Measurements from ENCODE around the gene ASAP3.
A peak's percentile ranks its signal among the peaks of the same experiment; 100 is the strongest.

Gene ASAP3

DNA sequence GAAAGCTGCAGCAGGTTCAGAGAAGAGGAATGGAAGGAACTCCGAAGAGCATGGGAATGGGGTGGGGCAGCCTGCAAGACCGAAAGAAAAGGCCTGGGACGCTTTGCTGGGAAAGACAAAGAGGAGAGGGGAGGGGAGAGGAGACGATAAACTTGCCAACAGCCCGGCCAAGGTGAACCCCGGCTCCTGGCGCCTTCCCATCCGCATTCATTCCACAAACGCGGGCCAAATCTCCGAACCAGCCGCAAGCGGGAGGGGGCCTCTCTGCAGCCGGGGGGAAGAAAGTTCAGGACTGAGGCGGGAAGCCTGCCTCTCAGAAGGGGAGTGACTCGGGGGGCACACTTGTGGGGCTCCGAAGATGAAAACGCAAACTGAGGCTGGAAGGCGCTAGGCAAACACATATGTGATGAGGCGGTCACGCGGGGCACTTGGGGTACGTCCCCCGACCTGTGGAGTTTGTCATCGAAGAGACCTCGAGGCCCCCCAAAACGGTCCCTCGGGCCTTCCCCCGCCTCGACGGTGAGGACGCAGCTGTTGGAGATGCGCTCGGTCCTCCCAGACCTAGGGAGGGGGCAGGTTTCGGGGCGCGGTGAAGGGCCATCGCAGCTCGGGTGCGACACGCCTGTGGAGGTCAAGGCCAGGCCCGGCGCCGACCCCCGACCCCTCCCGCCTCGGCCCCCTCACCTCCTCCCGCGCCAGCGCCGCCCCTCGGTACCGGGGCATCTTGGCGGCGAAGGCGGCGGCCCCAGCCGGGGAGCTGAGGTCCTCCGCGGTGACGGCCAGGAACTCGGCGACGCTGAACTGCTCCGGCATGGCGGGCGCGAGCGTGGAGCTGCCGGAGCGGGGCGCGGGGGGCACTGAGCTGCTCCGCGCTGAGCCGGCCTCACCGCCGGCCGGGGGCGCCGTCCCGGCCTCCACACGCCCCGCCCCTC lies at the start of gene ASAP3:
ASAP3 (minus strand) TSS at position 859 of the 932 bp plus-strand sequence; CDS start at position 813, 46 bp downstream.
- DNase-seq = no peak

DNA sequence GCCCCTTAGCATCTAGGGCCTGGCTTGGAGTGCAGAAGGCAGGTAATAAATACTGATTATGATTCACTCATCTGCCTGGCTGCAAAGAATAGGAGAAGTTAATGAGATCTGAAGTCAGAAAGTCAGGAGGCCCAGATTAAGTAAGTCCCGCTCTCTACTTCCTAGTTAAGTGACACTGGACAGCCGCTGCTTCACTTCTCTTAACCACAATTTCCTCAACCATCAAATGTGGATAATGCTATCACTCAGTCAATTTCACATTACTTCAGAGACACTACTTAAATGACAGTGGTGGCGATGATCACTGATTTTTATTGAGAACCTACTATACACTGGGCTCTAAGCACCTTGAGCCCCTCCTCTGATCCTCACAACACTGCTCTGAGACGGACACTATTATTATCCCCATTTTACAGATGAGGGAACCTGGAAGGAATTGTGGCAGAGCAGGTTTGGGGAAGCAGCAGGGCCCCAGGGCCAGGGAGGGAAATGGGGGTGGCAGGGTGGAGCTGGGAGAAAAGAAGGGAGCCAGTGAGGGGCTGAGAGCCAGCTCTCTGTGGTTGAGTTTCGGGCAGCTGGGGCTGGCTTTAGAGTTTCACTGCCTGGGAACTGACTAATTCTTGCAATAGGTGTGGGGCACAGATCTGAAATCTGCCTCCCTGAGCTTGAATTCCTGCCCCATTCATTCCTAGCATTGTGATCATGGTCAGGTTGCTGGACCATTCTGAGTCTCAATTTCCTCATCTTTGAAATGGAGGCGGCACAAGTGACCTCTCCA lies 49.5 kb upstream of the ASAP3 start:
- DNase-seq = no peak

DNA sequence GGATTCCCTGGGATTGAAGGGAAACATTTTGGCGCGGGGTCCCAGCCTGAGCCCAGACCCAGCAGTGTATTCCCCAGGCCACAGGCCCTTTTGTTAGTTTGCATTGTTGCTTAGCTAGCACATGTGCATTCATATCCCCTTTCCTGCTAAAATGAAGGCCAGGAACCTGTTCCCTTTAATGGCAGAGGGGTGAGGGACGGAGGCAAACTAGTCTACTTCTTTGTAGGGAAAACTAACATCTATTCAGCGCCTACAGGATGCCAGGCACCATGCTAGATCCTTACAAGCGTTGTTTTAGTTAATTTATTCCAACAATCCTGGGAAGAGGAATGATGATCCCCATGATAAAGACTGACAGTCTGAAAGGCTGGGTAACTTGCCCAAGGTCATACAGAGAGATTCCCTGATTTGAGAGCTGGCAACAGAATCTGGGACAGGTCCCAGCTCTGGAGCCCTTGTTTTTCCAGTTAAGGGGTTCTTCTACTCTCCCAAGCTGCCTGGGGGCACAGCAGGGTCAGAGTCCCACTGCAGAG lies 47.6 kb upstream of the ASAP3 start:
- no peak for DNase-seq

DNA sequence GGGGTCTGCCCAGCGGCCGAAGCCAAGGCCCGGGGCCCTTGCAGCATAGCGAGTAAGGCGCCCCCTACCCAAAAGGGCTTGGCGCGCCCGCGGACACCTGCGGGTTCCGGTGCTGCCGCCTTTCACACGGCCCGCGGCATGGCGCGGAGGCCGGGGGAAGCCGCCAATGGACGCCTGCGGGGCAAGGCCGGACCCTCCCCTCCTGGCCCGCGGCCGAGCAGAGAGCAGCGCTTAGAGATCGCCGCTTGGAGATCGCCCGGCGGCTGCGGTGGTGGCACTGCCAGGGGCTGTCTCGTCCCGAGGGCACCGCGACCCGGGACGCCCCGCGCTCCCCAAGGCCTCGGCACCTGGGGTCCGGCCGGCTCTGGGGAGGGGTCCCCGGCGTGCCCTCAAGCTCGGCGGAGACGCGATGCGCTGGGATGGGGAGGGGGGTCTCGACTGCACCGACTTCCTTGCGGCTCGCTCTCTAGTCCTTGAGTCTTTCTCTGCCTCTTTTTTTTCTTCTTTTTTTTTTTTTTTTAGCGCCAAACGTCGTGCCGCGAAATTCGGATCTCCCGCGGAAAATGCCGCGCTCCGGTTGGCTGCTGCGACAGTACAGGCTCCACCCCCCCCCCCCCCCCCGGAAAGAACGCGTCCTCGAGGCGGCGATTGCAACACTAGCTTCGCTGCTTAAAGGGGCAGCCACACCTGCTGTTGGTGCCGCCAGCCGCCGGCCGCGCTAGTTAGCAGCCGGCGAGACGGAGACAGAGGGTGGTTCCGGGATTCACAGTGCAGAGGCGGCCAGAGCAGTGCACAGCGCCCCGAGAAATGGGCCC lies 47.0 kb upstream of the ASAP3 start, which contains the start of gene E2F2:
E2F2 (minus strand) TSS at position 487 of the 815 bp plus-strand sequence; CDS start at position 47, 440 bp downstream.
- DNase-seq = peak; percentile 64

- DNase-seq = no peak
Measured at GRCh38 chr1:23530087-23530746, 46.2 kb upstream of the ASAP3 start.

DNA sequence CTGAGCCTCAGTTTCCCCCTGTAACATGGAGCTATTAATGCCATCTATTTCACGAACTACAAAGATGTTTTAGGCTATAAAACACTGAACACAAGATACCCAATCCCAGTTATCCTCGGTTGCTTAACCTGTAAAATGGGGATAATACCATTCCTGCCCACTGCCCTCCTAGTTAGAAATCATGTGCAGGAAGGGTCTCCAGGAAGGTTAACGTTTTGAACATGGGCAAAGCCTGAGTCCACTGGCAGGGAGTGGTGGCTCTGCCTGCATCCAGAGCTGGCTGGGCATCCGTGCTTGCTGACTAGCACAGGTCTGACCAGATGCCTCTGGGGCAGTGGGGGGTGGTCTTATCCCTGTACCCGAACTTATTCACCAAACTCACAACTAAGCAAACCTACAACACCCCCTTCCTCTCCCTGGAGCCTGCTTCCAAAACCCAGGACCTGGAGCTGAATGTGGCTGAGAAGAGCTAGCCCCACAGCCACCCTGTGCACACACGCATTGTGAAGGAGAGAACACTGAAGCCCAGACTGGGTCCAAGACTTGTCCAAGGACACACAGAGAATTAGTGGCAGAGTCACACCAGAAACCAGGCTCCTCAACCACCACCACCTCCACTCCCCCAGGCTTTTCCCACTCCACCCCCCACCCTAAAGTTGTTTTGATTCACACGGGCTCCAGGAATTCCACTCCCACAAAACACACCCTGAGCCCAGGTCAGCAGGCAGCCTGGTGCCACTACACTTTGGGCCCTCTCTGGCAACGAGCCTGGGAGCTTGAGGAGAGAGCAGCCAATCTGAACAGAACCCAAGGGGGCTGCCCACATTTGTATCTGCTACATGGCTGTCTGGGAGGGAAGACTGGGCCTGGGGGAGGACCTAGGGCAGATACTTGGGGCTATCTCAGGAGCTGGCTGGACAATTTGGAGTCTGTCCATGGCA lies 45.4 kb upstream of the ASAP3 start:
- DNase-seq = no peak

DNA sequence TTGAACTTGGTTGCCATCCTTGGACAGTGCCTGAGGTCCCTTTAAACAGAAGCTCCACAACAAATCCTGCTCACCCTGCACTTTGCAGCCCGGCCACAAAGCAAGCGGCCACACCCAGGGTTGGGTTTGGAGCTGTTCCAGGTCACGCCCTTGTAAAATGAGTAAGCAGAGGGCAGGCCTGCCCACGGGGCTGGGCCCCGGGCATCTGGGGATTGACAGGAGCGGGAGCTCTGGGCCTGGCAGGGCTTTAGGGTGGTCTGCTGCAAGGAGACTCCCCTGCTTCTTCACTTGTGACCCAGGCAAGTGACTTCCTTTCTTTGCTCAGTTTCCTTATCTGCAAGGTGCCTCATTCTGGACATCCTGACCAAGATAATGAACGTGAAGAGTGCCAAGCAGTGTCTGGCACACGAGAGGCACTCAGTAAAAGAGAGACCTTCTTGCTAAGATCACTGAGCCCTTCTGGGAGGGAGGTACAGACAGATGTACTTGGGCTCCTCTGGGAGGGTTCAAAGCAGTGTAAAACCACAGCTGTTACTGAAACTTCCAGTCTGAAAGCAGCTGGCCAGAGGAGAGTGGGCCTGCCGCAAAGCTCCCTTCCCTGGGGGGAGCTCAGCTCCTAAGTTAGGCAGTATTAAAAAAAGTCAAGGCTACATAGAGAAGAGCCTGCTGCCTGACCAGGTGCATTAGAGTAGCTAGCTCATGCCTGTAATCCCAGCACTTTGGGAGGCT lies 44.4 kb upstream of the ASAP3 start:
- DNase-seq = no peak

GRCh38 chr1:23527900-23528249 lies 43.9 kb upstream of the ASAP3 start:
- no peak for DNase-seq

- DNase-seq = no peak
Measured at GRCh38 chr1:23527366-23527765, 43.4 kb upstream of the ASAP3 start.

DNA sequence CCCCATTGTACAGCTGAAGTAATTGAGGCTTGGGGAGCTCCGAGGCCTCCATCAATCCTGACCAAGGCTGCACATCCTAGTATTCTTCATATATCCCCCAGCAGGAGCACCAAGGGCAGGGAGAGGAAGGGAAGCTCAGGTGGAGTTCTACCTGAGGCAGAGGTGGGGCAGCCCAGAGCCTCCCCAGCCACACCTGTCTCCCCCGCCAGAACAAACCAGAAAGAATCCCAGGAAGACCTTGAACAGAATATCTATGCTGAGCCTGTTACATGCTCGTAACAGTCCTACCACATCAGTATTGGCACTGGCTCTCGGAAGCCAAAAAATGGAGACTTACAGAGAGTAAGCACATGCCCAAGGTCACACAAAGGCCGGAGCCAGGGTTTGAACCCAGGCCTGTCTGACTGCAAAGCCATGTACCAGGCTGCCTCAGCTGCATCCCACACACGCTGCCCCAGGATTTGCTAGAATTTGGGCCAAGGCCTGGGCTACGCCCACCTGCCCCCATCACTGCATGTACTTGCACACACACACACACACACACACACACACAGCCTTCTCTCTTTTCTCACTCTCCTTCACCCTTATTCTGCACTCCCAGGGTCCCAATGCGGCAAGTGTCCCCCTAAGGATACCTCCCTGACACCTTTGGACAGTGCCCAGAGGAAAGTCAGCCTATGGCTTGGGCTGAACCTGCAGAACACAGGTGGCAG lies 42.5 kb upstream of the ASAP3 start:
- no peak for DNase-seq

- no peak for DNase-seq
Measured at GRCh38 chr1:23525558-23526250, 41.7 kb upstream of the ASAP3 start.

- no peak for DNase-seq
Measured at GRCh38 chr1:23524716-23525401, 40.9 kb upstream of the ASAP3 start.

DNA sequence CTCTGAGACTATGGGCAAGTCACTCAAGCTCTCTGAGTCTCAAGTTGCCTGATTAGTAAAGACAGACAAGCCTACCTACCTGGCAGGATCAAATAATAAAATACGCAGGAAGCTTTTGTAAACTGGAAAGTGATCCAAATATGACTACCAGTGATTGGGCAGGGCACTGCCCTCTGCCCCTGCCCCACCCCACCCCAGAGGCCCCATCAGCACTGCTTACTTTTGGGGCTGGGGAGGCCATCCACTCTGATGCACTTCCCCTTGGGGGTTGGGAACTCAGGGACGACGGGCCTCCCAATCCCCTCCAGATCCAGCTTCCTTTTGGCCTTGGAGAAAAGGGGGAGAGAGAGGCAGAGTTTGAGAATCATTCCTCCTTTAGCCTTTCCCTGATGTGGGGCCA lies 40.2 kb upstream of the ASAP3 start:
- DNase-seq = no peak

- DNase-seq = no peak
Measured at GRCh38 chr1:23522244-23522982, 38.4 kb upstream of the ASAP3 start.

GRCh38 chr1:23521588-23521987 lies 37.6 kb upstream of the ASAP3 start:
- DNase-seq = no peak

- DNase-seq = no peak
Measured at GRCh38 chr1:23517581-23517980, 33.6 kb upstream of the ASAP3 start.

DNA sequence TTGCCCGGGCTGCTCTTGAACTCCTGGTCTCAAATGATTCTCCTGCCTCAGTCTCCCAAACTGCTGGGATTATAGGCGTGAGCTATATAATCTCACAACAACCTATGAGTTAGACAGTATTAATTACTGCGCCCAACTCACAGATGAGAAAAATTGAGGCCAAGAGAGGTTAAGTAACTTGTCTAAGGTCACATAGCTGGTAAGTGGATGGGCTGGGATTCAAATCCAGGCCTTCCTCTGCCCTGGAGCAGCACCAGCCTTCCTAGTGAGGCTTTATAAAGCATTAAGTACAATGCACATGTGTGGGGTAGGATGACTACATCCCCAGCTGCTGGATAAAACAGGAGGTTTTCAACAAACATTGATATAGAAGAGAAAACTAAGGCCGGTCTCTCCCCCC lies 31.9 kb upstream of the ASAP3 start:
- no peak for DNase-seq
